GM23338 (cell line): ENCODE measurements around the gene RAB40B.

Experiments
- EZH2 ChIP-seq: fragments of 200-600 bp; sonication (generic); IDR thresholded peaks from one replicate; pipeline ENCODE4 v1.8.0; 2017; ENCODE audit warnings: antibody characterized with exemption, mild to moderate bottlenecking, low read depth; ENCODE audit not compliant: unreplicated experiment
- EZH2phosphoT487 ChIP-seq: fragments of 200-600 bp; sonication (generic); IDR thresholded peaks from one replicate; pipeline ENCODE4 v1.8.1; 2018; ENCODE audit warnings: antibody characterized with exemption; ENCODE audit not compliant: unreplicated experiment
- POLR2AphosphoS5 ChIP-seq: IDR thresholded peaks from 2 replicates; pipeline ENCODE4 v1.6.1; 2016; ENCODE audit warnings: antibody characterized with exemption, low read depth
- TF ChIP-seq, protein P1 (sequence below), 2 experiments: fragments of 200-600 bp in 1 of 2; sonication (generic) in 1 of 2; conservative IDR thresholded peaks; 2 replicates each; pipeline versions ENCODE4 v1.5.1 to v1.6.1; 2016 to 2017; ENCODE audit warnings: antibody characterized with exemption in 2 of 2, low read depth in 2 of 2, mild to moderate bottlenecking in 2 of 2, moderate library complexity in 1 of 2
- TF ChIP-seq, protein P2 (sequence below): IDR thresholded peaks from one replicate; pipeline ENCODE4 v1.6.1; 2018; ENCODE audit warnings: antibody characterized with exemption; ENCODE audit not compliant: unreplicated experiment

DNA sequence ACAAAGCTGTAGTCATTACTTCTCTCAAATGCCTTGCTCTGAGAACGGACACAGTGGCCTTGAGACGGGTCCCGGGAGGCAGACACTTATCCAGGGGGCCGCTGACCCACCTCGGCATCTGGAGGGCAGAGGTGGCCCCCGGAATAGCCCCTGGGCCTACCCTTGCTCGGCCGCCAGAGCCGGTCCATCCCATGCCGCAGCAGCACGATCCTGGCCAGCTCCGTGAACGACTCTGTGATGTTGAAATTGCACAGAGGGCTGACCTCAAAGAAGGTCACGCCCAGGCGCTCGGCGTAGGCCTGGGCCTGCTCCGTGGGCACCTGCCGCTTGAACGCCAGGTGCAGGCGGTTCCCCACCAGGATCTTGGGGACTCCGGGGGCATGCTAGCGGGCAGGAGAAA is 40.2 kb downstream of the RAB40B start:
- TF ChIP-seq POLR2AphosphoS5 (no peak), EZH2 (no peak), EZH2phosphoT487 (no peak)
- TF ChIP-seq, protein P1, sequence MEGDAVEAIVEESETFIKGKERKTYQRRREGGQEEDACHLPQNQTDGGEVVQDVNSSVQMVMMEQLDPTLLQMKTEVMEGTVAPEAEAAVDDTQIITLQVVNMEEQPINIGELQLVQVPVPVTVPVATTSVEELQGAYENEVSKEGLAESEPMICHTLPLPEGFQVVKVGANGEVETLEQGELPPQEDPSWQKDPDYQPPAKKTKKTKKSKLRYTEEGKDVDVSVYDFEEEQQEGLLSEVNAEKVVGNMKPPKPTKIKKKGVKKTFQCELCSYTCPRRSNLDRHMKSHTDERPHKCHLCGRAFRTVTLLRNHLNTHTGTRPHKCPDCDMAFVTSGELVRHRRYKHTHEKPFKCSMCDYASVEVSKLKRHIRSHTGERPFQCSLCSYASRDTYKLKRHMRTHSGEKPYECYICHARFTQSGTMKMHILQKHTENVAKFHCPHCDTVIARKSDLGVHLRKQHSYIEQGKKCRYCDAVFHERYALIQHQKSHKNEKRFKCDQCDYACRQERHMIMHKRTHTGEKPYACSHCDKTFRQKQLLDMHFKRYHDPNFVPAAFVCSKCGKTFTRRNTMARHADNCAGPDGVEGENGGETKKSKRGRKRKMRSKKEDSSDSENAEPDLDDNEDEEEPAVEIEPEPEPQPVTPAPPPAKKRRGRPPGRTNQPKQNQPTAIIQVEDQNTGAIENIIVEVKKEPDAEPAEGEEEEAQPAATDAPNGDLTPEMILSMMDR (conservative IDR thresholded peaks at IDR 0.05; ENCODE audit: low read depth in 2 of 2) = no peak
- TF ChIP-seq, protein P2, sequence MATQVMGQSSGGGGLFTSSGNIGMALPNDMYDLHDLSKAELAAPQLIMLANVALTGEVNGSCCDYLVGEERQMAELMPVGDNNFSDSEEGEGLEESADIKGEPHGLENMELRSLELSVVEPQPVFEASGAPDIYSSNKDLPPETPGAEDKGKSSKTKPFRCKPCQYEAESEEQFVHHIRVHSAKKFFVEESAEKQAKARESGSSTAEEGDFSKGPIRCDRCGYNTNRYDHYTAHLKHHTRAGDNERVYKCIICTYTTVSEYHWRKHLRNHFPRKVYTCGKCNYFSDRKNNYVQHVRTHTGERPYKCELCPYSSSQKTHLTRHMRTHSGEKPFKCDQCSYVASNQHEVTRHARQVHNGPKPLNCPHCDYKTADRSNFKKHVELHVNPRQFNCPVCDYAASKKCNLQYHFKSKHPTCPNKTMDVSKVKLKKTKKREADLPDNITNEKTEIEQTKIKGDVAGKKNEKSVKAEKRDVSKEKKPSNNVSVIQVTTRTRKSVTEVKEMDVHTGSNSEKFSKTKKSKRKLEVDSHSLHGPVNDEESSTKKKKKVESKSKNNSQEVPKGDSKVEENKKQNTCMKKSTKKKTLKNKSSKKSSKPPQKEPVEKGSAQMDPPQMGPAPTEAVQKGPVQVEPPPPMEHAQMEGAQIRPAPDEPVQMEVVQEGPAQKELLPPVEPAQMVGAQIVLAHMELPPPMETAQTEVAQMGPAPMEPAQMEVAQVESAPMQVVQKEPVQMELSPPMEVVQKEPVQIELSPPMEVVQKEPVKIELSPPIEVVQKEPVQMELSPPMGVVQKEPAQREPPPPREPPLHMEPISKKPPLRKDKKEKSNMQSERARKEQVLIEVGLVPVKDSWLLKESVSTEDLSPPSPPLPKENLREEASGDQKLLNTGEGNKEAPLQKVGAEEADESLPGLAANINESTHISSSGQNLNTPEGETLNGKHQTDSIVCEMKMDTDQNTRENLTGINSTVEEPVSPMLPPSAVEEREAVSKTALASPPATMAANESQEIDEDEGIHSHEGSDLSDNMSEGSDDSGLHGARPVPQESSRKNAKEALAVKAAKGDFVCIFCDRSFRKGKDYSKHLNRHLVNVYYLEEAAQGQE = no peak
